ENCODE data around the gene SNRNP200.

DNA sequence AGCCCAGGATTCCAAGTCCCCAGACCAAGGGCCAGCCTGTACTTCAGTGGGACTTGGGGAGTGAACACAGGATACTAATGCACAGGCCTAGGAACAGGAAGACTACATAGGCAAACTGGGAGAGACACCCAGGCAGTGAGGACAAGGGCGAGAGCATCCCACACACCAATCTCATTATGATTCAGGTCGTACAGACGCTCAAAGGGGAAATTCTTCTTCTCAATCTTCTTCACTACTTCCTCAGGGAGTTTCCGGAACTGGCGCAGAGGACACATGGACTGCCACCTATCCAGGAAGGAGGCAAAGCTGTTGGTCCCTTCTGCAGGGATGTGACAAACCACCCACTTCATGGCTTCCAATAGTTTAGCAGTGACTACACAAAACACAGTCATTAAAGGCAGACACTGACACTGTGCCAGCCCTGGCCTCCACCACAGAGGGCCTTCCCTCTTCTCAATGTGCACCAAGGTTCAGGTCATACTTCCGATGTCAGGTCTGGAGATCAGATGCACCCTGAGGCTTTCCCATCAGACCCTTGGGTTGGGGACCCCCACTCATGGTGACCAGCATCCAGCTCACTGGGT, 18.0 kb downstream of the SNRNP200 start:
- no peak for TF ChIP-seq ARNTL (CRISPR knock-in tag; IDR thresholded peaks at IDR 0.05; ENCODE audit: borderline replicate concordance, low read depth)
- no peak for TF ChIP-seq PPARA (CRISPR knock-in tag; IDR thresholded peaks at IDR 0.05; ENCODE audit: borderline replicate concordance)
- no peak for TF ChIP-seq ZFP3 (CRISPR knock-in tag; IDR thresholded peaks at IDR 0.05)
- TF ChIP-seq ZC3H10 (CRISPR knock-in tag; IDR thresholded peaks at IDR 0.05) = no peak

Data from SK-N-SH treated with all-trans-retinoic acid at 6 μM for 48 hours (cell line).